A549 treated with ZK216348 at 1 μM for 4 hours (cell line): ENCODE results near the gene GBP1. TPM values are rescaled to one million over a fixed set of nuclear protein-coding genes. Genes with fewer than 3 reads are reported as not detected.

Source experiments
- total RNA-seq: library from RNA; stranded (reverse); fragments of 200-300 nt; extraction: Qiagen RNA extraction; gene quantifications from 5 replicates; pipeline ENCODE4 v1.2.3, GENCODE V29; 2022; ENCODE audit warnings: low read depth

GBP1 gene
- 0.08 to 0.44 TPM (median 0.19 TPM) in 5 replicates for total RNA-seq

GRCh38 chr1:89065079-89065868, at the start of gene GBP1:
Gene GBP1 (minus strand): TSS chr1:89065208. CDS start chr1:89063234, 1,974 bp downstream.

GRCh38 chr1:89022167-89022959, 42.6 kb downstream of the GBP1 start, which contains the start of gene GBP3:
Gene GBP3 (minus strand): TSS chr1:89022866. CDS start chr1:89020721, 2,145 bp downstream.

Other genes with a start within 250 kb of the GBP1 start
- 23.2 to 32.1 TPM (median 25.9 TPM) in 5 replicates for gene GTF2B, start 173.6 kb downstream of the GBP1 start, total RNA-seq
- gene KYAT3, start 72.6 kb downstream of the GBP1 start, total RNA-seq = 5.1 to 9.4 TPM (median 6.8 TPM) in 5 replicates
- gene RBMXL1, start 72.6 kb downstream of the GBP1 start, total RNA-seq = 1.4 to 2.8 TPM (median 2.3 TPM) in 5 replicates
- 1.1 to 2.2 TPM (median 1.5 TPM) in 5 replicates for gene GBP3, start 42.3 kb downstream of the GBP1 start, total RNA-seq
- gene GBP2, start 60.9 kb upstream of the GBP1 start, total RNA-seq = 0.53 to 1.4 TPM (median 0.85 TPM) in 5 replicates
- not detected in 5 replicates for gene GBP7, start 110.8 kb upstream of the GBP1 start, total RNA-seq
- 0.03 TPM in 1 of 5 replicates, not detected in the others for gene GBP4, start 133.7 kb upstream of the GBP1 start, total RNA-seq
- 0.18 TPM in 1 of 5 replicates, not detected in the others for gene GBP5, start 207.7 kb upstream of the GBP1 start, total RNA-seq